AG08396 (cell line): ENCODE results near the gene ARSI.
"Not testable (repeated sequence)": the region's sequence is repeated elsewhere in the genome, so short reads cannot be mapped to it uniquely, and the experiment has no call there.

Experiments
- DNase-seq: peaks from one replicate; pipeline ENCODE4 v3.0.0; 2012; ENCODE audit warnings: low spot score, mixed read lengths

Gene ARSI

GRCh38 chr5:150265870-150266383, 36.8 kb downstream of the ARSI start:
- DNase-seq = no peak

- no peak for DNase-seq
Measured at GRCh38 chr5:150264667-150265603, 37.8 kb downstream of the ARSI start.

GRCh38 chr5:150263801-150264621, 38.7 kb downstream of the ARSI start:
- DNase-seq = peak; percentile 87

DNA sequence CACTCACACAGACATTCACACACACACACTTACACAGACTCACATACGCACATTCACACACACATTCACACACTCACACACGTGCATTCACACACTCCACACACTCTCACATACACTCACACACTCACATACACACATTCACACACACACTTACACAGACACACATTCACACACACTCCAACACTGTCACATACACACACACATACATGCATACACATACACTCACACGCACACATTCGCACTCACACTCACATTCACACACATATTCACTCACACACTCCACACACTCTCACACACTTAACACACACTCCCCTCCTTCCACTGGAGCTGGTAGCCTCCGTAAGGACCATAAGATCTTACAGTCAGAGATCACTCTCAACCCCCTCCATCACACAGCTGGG, 39.3 kb downstream of the ARSI start:
- no peak for DNase-seq

GRCh38 chr5:150262502-150262901, 40.2 kb downstream of the ARSI start:
- DNase-seq = no peak

DNA sequence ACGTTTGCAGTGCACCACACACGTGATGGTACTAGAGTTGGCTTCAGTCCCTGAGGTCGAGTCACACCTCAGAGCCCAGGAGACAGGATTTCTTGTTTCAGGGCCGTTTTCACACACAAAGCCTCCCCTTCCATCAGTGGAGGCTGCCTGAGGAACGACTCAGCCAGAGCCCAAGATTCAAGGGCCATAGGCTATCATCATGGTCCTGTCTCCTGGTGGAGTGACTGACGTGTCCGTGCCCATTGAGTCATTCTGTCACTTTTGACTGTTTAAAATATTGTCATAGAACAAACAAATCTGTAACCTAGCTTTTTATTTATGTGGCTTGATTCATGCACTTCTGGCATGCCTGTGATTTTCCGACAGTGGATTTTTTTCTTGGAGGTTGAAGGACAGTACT, 41.5 kb downstream of the ARSI start:
- DNase-seq = peak; percentile 46

DNA sequence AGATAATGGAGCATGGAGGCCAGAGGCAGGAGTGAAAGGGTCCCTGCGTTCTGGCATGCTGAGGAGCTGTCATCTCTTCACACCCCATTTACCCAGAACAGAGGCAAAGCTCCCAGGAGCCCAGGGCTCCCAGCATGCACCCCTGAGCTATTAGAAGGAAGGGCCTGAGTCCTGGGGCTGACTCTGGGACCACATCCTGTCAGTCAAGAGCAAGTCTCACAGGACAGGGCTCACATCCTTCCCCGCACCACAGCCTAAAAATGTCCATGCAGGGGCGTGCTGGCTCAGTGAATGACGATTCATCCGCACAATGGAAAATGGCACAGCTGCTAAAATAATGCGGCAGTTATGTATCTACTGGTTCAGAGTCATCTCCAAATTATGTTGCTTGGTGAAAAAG, 44.6 kb downstream of the ARSI start:
- DNase-seq = no peak

DNA sequence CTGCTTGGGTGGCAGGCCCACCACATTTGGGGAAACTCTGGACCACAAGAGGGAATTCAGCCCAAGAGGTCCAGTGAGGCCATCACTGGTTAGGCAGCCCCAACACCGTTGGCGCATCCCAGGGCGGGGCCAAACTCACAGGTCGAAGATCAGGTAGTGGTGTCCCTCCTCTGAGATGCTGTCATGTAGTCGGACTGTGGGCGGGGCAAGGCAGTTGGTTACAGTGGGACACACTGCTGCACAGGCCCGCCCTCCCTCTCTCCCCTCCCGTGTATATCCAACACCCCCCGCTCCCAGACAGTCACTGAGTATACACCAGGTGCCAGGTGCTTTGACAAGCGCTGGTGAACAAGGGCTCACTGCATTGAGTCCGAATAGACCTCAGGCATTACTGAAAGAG, 45.3 kb downstream of the ARSI start:
- DNase-seq = no peak

DNA sequence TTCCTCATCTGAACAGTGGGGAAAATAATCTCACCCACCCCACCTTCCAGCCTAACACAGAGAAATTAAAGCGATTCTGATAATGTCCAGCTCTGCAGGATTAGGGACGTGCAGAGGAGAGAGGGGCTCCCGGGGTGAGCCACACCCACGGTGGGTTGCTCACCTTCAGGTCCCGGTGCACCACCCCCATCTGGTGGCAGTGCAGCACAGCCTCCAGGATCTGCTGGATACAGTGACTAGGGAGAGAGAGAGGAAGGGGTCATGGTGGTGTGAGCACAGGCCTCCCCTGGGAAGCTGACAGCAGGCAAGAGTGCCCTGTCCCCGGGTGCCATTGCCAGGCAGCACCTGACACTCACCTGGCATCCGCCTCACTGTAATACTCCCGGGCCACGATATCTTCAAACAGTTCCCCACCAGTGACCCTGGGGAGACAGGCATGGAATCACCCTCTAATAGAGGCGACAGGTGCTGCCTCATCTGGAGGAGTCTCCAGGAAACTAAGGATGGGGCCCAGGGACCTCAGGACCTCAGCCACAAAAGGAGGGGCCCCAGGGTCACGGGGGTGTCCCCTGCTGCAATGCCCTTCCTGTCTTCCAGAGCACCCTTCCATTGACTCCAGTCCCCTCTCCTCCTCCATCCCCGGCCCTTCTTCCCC, 46.2 kb downstream of the ARSI start:
- DNase-seq = no peak

DNA sequence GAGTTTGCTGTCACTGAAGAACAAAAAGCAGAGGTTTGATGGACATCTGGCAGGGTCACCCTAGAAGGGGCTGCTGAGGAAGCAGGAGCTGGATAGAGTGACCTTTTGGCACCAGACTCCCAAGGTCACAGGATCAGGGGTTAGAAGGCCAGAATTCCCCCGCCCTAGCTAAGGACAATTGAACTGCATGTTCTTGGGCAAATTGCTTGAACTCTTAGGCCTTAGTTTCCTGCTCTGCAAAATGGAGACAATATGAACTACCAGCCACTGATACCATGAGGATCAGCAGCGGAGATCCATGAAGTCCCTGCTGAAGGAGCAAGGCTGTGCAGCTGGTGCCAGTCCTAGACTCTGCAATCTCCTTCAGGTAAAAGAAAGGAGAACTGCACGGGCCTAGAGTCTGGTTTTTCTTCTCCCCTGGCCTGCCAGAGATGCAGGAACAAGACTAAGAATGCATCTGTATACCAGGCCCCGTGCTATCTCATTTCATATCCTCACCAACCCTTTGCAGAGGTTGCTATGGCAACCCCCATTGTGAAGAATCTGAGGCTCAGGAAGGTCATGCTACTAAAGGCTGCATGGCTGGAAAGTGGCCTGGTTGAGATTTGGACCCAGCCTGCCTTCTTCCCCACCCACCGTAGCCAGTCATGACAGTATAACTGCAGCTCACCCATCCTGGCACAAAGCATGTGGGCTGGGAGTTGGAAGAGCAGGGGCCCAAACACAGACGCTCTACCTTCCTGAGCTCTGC, 46.9 kb downstream of the ARSI start:
- no peak for DNase-seq

DNA sequence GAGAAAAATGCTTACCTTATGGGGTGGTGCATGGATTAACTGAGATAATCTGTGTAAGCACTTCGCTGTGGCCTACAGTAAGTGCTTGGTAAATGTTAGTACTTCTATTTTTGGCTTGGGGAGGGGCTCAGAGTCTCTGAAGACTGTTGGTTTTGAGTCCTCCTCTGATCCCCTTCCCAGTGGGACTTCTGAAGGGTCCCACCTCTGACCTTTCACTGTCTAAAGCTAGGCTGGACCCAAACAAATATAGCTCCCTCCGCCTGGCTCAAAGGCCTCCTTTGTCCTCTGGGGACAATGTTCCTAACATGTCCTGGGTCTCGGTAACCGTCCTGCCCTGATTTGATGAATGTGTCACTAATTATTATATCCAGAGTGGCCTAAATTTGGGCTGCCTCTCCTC, 47.9 kb downstream of the ARSI start:
- DNase-seq = no peak

GRCh38 chr5:150254363-150254762, 48.3 kb downstream of the ARSI start:
- DNase-seq = no peak

GRCh38 chr5:150253416-150254208, 49.1 kb downstream of the ARSI start:
- no peak for DNase-seq

GRCh38 chr5:150252489-150252888, 50.2 kb downstream of the ARSI start:
- DNase-seq = no peak

GRCh38 chr5:150251504-150251903, 51.2 kb downstream of the ARSI start:
- DNase-seq = no peak

- DNase-seq = no peak
Measured at GRCh38 chr5:150249744-150250143, 53.0 kb downstream of the ARSI start.

DNA sequence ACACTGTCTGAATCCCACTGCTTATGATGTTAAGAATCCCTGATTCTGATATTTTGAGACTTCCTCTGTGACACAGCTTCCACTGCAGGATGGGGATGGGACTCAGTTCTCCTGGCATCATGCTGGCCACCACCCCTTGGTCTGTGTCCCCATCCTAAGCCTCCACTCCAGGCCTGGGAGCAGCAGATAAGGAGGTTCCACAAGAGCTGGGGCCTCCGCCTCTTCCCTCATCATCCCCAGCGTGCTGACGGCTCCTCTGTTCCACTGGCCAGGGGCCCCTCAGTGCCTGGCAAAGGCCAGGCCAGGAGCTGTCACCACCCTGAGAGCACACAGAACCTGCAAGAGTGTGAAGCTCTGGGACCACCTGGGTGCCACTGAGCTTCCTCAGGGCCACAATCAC, 53.8 kb downstream of the ARSI start:
- DNase-seq = no peak

- not testable (repeated sequence) for DNase-seq
Measured at GRCh38 chr5:150248493-150248892, 54.2 kb downstream of the ARSI start.

GRCh38 chr5:150247726-150248125, 55.0 kb downstream of the ARSI start:
- no peak for DNase-seq

DNA sequence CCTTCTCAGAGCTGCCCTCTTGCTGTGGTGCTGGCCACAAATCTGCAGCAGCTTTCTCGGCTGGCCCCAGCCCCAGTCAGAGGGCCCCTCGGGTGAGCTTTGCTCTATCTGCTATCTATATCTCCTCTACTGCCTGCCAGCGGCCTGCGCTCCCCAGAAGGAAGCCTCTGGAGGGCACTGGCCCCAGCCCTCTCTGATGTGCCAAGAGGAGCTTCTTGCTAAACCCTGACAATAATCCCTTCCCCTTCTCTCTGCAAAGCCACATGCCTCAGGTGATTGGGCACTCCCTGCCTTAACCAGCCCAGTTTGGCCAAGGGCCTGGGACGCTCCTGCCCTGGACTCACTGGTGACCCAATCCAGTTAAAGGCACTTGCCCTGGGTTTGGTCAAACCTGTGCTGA, 55.9 kb downstream of the ARSI start:
- no peak for DNase-seq

DNA sequence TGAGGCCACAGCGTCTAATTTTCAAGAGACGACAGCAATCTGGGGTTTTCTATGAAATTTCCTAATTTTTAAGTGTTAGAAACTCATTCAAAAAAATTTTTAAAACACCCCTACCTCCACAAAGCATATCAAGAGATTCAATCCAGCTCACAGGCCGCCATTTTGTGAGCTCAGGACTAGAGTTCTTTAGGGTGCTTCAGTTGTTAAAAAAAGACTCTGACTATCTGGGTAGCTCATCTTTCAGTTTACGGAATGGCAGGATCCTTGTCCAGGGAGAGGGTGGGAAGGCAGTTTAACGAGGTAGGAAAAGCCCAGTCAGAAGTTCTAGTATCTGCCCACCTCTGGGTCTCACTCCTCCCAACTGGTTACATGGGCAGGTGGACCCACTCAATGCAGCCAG, 56.3 kb downstream of the ARSI start:
- no peak for DNase-seq
